Activated CD8-positive, alpha-beta memory T cell treated with anti-CD3 and anti-CD28 coated beads, Interleukin-2, amount 50 U/mL, for 1 hour (primary cell): Measurements from ENCODE around the gene TCERG1L.

Source experiments
- DNase-seq: peaks from one replicate; pipeline ENCODE4 v3.0.0-alpha.2; 2020; ENCODE audit errors: extremely low read depth

Gene TCERG1L

DNA sequence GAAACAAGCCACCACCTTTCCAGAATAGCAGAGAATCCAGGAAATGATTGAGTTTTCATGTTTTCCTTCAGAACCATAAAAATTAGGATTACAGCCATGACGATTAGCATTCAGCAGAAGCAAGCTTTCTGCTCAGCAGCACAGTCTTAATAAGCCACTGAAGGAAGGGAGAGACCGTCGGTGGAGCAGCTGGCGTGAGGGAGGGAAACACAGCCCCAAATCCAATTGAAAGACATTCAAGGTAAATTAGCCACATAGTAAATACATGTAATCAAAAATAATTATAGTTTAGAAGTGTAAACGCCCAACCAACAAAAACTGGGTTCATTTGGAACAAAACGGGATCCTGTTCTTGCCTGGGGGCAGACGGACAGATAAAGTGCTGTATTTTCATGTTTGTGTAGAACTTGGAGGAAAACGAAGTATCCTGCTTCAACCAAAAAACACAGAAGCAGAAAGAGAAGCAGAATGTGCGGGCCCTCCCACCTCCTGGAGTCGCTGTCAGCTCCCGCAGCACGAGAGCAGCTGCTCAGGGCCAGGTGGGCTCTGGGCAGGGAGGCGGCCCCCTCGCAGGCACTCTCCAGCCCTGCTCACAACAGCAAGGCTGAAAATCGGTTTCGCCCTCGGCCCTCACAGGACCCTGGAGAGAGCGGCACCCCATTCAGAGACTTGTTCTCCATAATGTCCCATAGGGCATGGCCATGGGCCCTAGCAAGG lies 84.9 kb downstream of the TCERG1L start:
- DNase-seq, result no peak

DNA sequence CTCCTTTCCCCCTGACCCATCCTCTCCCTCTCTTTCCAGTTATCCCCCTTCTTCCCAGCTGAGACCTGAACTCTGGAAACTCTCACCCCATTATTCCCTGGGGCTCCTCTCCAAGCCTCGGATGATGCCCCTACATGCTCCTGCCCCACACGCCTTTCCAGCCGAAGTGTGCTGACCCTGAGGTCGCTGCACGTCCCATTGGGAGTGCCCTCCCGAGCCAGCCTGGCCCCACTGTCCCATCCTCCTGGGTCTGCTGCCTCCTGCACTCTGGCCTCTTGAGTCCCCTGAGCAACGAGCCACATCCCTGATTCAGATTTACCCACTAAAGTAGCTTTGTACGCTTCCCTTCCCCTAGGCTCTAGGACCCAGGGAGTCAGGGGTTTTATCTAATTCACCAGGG lies 87.4 kb downstream of the TCERG1L start:
- no peak for DNase-seq

GRCh38 chr10:131223422-131223821 lies 88.1 kb downstream of the TCERG1L start:
- no peak for DNase-seq

DNA sequence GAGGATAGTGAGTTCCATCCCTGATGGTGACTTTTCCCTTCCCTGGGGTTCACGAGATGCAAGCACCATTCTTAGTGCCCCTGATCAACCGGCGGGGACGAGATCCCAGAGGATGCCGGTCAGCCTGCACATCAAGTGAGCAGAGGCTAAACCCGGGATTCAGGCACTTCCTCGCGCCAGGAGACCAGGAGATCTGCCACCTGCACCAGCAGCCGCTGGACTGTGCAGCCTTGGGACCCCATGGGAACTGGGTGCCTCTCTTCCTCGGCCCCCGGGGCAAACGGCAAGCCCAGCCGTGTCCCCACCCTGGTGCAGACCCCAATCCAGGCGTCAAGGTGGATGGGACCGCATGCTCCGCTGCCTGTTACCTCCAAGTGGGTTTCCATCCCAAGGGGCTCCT lies 88.5 kb downstream of the TCERG1L start:
- no peak for DNase-seq

- no peak for DNase-seq
Measured at GRCh38 chr10:131221632-131222277, 89.8 kb downstream of the TCERG1L start.

DNA sequence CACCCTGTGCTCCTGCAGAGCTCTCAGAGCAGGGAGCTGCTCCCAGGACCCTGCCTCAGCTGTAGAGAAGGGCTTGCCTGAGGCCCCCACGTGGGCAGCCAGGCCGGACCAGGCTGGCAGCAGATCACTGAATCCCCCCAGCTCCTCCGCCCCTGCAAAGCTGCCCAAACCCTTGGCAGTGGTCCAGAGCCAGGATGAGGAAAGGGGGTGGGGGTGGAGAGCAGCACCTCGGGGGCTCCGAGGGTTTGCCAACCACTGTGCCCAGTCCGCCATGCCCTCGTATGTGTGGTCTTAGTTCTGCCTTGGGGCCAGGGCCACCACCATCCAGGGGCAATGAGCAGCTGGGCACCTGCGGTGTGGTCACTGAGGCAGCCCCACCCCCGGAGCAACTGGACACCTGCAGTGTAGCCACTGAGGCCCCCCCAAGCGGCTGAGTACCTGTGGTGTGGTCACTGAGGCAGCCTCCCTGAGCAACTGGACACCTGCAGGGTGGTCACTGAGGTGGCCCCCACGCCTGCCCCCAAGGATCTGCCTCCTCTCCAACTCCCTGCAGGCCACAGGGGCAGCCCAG lies 90.8 kb downstream of the TCERG1L start:
- DNase-seq, result no peak

DNA sequence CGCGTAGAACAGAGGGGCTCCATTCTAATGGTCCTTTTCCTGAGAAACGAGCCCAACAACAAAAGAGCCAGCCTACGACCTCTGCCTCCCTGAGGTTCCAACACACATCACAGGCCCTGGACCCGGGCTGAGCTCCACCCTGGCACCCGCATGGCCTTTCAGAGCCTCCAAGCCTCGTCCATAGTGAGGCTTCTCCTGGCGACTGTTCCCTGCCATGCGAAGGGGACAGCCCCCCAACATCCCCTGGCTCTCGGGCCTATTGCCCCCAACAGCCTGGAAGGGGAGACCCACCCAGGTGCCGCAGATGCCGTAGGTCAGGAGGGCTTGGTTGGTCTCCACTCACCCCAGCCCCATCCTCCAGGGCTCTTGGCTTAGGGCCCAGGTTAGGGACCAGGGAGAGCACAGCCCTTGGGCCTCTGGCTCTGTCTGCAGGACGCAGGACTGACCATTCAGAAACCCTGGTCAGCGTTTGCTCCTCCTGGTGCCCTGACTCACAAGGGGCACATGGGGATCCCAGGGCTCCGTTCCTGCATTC lies 91.5 kb downstream of the TCERG1L start:
- no peak for DNase-seq

GRCh38 chr10:131219584-131219886 lies 92.0 kb downstream of the TCERG1L start:
- no peak for DNase-seq

GRCh38 chr10:131218811-131219583 lies 92.5 kb downstream of the TCERG1L start:
- no peak for DNase-seq

- no peak for DNase-seq
Measured at GRCh38 chr10:131216681-131217230, 94.8 kb downstream of the TCERG1L start.

GRCh38 chr10:131215776-131216175 lies 95.7 kb downstream of the TCERG1L start:
- no peak for DNase-seq

- no peak for DNase-seq
Measured at GRCh38 chr10:131214521-131215244, 96.8 kb downstream of the TCERG1L start.

DNA sequence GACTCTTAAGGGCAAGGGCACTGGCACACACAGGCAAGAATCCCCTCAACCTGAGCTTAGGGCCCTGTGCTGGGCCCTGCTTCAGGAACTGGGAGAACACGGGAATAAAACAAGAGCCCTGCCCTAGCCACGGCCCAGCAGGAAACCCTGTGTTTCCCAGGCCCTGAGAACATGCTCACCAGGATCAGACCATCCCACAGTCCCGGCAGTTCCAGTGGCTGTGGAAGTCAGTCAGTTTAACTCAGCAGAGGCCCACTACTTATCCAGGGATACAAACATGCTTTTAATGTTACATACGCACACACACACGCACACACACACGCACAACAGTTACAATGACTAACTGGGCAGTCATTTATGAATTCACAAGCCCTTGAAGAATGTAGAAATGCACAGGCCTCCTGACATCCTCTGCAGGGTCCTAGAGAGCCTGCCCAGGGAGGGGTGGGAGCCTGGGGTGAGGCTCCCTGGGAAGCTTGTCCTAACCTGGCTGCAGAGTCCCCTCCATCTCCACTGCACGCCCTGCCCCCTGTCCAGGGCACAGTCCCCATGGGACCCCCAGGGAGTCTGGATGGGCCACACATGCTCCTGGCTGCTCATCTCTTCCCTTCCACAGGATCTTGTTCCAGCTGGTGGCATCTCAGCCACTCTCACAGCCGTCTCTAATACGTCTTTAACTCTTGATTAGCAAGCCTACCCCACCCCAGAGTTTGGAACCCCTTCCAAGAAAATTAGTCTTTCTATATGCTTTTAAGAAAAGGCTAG lies 97.6 kb downstream of the TCERG1L start:
- DNase-seq, result no peak

DNA sequence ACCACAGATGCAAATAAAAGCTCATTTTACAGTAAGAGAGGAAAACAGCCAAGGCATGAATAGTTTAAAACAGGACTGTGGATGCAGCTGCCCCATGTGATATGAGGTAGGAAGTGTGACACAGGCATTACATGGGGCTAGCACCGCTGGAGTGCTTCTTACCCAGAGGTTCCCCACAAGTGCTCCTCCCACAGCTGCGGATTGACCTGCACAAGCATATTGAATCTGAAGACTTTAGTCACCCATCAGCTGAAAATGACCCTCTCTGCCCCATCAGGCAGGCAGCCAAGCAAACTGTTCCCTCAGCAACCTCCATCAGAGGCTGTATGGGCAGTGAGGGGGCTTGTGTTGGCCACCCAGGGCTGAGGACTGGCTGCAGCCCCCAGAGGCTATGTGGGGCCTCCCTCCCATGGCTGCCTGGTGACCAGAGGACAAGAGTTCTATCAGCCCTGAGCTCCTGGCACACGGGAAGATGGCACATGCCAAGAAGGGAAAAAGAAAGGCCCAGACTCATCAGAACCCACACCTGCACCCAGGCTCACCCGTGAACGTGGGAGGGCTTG lies 98.7 kb downstream of the TCERG1L start:
- no peak for DNase-seq

DNA sequence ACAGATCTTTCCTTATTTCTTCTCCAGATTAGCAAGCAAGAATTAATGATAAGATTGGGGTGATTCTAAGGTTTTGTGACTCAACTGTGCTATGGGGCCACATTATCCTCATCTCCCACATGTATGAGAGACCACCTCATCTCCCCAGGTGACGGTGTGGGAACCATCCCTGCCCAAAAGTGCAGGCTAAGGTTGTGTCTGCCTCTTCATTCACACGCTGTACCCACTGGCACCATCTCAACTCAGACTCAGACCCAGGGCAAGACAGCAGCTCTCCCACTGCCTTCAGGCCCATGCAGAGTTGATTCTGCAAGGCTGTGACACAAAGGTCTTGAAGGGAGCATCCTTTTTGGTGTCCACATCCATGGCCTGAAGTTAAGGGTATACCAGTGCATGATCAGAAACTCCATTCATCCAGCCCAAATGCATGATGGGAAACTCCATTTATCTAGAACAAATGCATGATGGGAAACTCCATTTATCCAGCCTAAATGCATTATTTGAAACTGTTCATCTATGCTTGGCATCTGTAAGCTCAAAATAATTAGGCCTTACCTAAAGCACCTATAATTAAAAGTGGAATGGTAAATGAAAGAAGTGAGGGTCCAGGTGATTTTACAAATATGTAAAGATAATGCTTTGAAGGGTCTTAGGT lies 99.4 kb downstream of the TCERG1L start:
- no peak for DNase-seq

DNA sequence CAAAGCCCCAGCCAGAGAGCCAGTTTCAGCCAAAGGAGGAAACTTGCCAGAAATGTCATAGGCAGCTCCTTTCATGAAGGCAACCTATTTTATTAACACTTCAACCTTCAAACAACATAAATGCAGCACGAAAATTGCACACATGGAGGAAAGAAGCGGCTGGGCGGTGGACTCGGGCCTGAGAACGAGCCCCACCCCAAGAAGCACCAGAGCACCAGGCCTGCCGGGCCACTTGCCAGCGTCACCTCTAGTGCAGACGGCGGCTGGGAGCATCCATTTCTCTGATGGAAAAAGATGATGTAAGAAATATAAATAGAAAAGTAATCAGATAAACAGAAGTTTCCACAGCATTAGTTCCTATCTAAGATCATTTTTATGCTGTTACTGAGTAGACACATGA lies 100.0 kb downstream of the TCERG1L start:
- no peak for DNase-seq

DNA sequence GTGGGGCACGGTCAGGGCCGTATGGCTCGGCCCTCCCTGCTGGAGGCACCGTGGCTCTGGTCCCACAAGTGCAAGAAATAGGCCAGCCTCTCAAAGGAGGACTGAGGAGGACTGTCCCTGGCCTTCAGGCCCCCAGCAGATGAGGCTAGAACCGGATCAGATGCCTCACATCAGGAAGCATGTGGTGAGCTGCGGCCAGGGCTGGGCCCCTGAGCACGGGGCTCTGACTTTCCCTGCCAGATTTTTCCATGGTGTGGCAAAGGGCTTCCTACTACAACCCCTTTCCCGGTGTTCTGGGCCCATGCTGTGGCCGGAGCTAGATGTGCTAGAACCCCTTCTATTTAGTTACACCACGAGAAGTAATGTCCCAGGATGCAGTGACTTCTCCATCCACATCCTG lies 100.4 kb downstream of the TCERG1L start:
- no peak for DNase-seq

- DNase-seq, result no peak
Measured at GRCh38 chr10:131210181-131210580, 101.3 kb downstream of the TCERG1L start.

- DNase-seq, result no peak
Measured at GRCh38 chr10:131207584-131208532, 103.7 kb downstream of the TCERG1L start.
